HL-60 (cell line): ENCODE measurements around the gene EIF1AY.

ENCODE experiments used
- POLR2AphosphoS5 ChIP-seq: IDR thresholded peaks from 2 replicates; pipeline ENCODE4 v1.6.1; 2012; ENCODE audit warnings: low read depth
- TF ChIP-seq, protein P1 (sequence below): IDR thresholded peaks from one replicate; pipeline ENCODE4 v1.5.1; 2011; ENCODE audit warnings: low read length, control low read depth, inconsistent platforms; ENCODE audit not compliant: insufficient read depth
- TF ChIP-seq, protein P2 (sequence below): IDR thresholded peaks from 2 replicates; pipeline ENCODE4 v1.6.1; 2012; ENCODE audit warnings: low read depth; ENCODE audit not compliant: insufficient replicate concordance

DNA sequence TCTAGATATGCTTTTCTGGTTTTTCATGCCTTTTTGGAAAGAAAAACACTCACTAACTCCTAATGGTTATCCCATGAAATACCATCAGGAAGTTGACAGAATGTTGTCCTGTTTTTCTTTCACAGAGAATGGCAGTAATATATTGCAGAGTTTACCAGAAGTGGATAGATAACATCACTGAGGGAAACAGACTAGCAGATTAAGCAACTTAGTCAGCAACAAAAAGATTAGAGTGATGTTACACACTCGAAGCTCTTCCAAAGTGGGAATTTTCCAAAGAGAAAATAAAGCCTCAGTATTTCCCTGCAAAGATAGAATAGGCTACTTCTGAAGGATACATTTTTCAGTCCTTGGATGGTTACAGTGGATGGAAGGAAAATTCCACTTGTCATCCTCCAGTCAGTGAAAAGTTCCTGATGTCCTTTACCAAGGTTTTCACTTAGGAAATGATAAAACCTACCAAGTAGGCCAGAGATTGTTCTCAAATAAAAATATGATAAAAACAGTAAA is 31.1 kb upstream of the EIF1AY start:
- TF ChIP-seq, protein P1, sequence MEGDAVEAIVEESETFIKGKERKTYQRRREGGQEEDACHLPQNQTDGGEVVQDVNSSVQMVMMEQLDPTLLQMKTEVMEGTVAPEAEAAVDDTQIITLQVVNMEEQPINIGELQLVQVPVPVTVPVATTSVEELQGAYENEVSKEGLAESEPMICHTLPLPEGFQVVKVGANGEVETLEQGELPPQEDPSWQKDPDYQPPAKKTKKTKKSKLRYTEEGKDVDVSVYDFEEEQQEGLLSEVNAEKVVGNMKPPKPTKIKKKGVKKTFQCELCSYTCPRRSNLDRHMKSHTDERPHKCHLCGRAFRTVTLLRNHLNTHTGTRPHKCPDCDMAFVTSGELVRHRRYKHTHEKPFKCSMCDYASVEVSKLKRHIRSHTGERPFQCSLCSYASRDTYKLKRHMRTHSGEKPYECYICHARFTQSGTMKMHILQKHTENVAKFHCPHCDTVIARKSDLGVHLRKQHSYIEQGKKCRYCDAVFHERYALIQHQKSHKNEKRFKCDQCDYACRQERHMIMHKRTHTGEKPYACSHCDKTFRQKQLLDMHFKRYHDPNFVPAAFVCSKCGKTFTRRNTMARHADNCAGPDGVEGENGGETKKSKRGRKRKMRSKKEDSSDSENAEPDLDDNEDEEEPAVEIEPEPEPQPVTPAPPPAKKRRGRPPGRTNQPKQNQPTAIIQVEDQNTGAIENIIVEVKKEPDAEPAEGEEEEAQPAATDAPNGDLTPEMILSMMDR = no peak
- no peak for TF ChIP-seq POLR2AphosphoS5
- TF ChIP-seq, protein P2, sequence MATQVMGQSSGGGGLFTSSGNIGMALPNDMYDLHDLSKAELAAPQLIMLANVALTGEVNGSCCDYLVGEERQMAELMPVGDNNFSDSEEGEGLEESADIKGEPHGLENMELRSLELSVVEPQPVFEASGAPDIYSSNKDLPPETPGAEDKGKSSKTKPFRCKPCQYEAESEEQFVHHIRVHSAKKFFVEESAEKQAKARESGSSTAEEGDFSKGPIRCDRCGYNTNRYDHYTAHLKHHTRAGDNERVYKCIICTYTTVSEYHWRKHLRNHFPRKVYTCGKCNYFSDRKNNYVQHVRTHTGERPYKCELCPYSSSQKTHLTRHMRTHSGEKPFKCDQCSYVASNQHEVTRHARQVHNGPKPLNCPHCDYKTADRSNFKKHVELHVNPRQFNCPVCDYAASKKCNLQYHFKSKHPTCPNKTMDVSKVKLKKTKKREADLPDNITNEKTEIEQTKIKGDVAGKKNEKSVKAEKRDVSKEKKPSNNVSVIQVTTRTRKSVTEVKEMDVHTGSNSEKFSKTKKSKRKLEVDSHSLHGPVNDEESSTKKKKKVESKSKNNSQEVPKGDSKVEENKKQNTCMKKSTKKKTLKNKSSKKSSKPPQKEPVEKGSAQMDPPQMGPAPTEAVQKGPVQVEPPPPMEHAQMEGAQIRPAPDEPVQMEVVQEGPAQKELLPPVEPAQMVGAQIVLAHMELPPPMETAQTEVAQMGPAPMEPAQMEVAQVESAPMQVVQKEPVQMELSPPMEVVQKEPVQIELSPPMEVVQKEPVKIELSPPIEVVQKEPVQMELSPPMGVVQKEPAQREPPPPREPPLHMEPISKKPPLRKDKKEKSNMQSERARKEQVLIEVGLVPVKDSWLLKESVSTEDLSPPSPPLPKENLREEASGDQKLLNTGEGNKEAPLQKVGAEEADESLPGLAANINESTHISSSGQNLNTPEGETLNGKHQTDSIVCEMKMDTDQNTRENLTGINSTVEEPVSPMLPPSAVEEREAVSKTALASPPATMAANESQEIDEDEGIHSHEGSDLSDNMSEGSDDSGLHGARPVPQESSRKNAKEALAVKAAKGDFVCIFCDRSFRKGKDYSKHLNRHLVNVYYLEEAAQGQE = no peak
